Right cardiac atrium (tissue), 5 donors: Measurements from ENCODE around the gene ZNF641. TPM values are rescaled to one million over a fixed set of nuclear protein-coding genes. Genes with fewer than 3 reads are reported as not detected.

Experiments
- ATAC-seq, 2 donors: fragments of 200-7000 bp; cut with Tn5 transposase; one replicate each; pipeline versions ENCODE4 v1.8.0 to v1.9.1; 2020; ENCODE audit warnings: moderate library complexity in 2 of 2, mild to moderate bottlenecking in 1 of 2
- DNase-seq, 3 donors: peaks; one replicate each; pipeline ENCODE4 v3.0.0-alpha.2; 2020
- H3K27ac ChIP-seq: one replicate; pipeline ENCODE4 v1.5.1; 2013; ENCODE audit warnings: mild to moderate bottlenecking, low read length, control low read depth, moderate library complexity
- H3K27me3 ChIP-seq: one replicate; pipeline ENCODE4 v1.6.1; 2013; ENCODE audit not compliant: control insufficient read depth, insufficient read depth
- H3K4me1 ChIP-seq: one replicate; pipeline ENCODE4 v1.6.1; 2013; ENCODE audit warnings: low read length; ENCODE audit not compliant: control insufficient read depth, insufficient read depth
- H3K4me3 ChIP-seq: one replicate; pipeline ENCODE4 v1.5.1; 2013; ENCODE audit warnings: low read length, control low read depth
- H3K9me3 ChIP-seq: one replicate; pipeline ENCODE4 v1.6.1; 2013; ENCODE audit warnings: low read length; ENCODE audit not compliant: control insufficient read depth
- WGBS: extraction: QIAGEN DNeasy Blood & Tissue Kit; methylation state at CpG from one replicate; pipeline ENCODE4 v1.1.7; 2013; 5-methylcytosine and 5-hydroxymethylcytosine counted together
- intact Hi-C, 4 donors: fragments of 100-400 bp; cut with DNase I; formaldehyde crosslinking; loops; one replicate each; pipeline versions ENCODE4 v1.11.0 to v1.14.0; 2022 to 2023
- long read RNA-seq, 4 donors: library from polyadenylated mRNA; unstranded; transcript quantifications; one replicate each; pipeline ENCODE4 v2.0.0, GENCODE V29; 2020 to 2021
- polyA plus RNA-seq: library from polyadenylated mRNA; stranded (reverse); fragments of 200-250 nt; gene quantifications from one replicate; pipeline ENCODE4 v1.2.3, GENCODE V29; 2013
- total RNA-seq, 4 donors: library from RNA; stranded (reverse); fragmentation: NEBNext Ultra II Directional; extraction: Animal tissue kit (Norgen Biotek cat#: 25700); gene quantifications; one replicate each; pipeline ENCODE4 v1.2.1, GENCODE V29; 2021
- donor health status: healthy with polysubstance abuse.
- donor health status: DM: no; HTN: yes; CAD: no.
- donor health status: DM: no; HTN: no; CAD: no.
- donor health status: DM: no; HTN: yes; CAD: no; lungs with severe emphysema.
- donor health status: DM: yes; HTN: yes; CAD: no.

Gene ZNF641
- total RNA-seq (10 to 100 TPM; 11.5 to 20.7 (median 15.6) TPM), polyA plus RNA-seq (4.0 TPM)
- long read RNA-seq, donor 1, transcript ZNF641-205 (6 exons, 1,823 nt): major isoform, 16 of 26 reads
- long read RNA-seq, donor 1, partial matches to known transcripts: 3 of 26 reads
- long read RNA-seq, donor 1, other reads (novel, unspliced or antisense): 7 of 26 reads
- long read RNA-seq, donor 2, transcript ZNF641-205 (6 exons, 1,823 nt): major isoform, 15 of 19 reads
- long read RNA-seq, donor 2, partial matches to known transcripts: 0 of 19 reads
- long read RNA-seq, donor 2, other reads (novel, unspliced or antisense): 4 of 19 reads
- long read RNA-seq, donor 3, full-length matches to known transcripts: 7 of 19 reads
- long read RNA-seq, donor 3, partial matches to known transcripts: 4 of 19 reads
- long read RNA-seq, donor 3, other reads (novel, unspliced or antisense): 8 of 19 reads
- long read RNA-seq, donor 4, transcript ZNF641-205 (6 exons, 1,823 nt): major isoform, 13 of 16 reads
- long read RNA-seq, donor 4, partial matches to known transcripts: 1 of 16 reads
- long read RNA-seq, donor 4, other reads (novel, unspliced or antisense): 2 of 16 reads

- H3K4me3 ChIP-seq: peak within 1 kb of the TSS; percentile 56
These were observed at the start of gene ZNF641 for GRCh38 chr12:48350249-48351021. Gene ZNF641, minus strand, starts transcription at chr12:48350919. Its CDS starts 2,829 bp downstream, at chr12:48348090.

GRCh38 chr12:48390026-48390425 is 39.3 kb upstream of the ZNF641 start:
- Histone ChIP-seq H3K4me1 (peaks cover 6% of the 10 kb centered on the region), H3K4me3 (no peak overlapping the region), H3K27ac (no peak overlapping the region), H3K27me3 (no peaks in the 10 kb centered on the region), H3K9me3 (no peaks in the 10 kb centered on the region)
- 39% methylated on average over 2 of the region's 2 CpGs for WGBS
- ATAC-seq: no peak
- intact Hi-C loops: no loop called here
- peak in 2 of 3 donors; percentile 41 for DNase-seq

More at GRCh38 chr12:48350249-48351021, at the start of gene ZNF641:
- peak within 1 kb of the TSS; percentile 98 for H3K27ac ChIP-seq
- H3K9me3 ChIP-seq: no peaks in the 10 kb centered on the region
- H3K4me1 ChIP-seq: peaks cover 2% of the 10 kb centered on the region
- intact Hi-C loops: no loop called here
- no peaks in the 10 kb centered on the region for H3K27me3 ChIP-seq
- under 1% methylated on average over 61 of the region's 61 CpGs for WGBS
- ATAC-seq (peak; percentile 96), DNase-seq (peak; percentile 88 to 95 (median 95))

GRCh38 chr12:48389409-48389808 is 38.7 kb upstream of the ZNF641 start:
- H3K4me3 ChIP-seq: no peak overlapping the region
- peaks cover 6% of the 10 kb centered on the region for H3K4me1 ChIP-seq
- intact Hi-C loops: no loop called here
- no peaks in the 10 kb centered on the region for H3K9me3 ChIP-seq
- no peaks in the 10 kb centered on the region for H3K27me3 ChIP-seq
- H3K27ac ChIP-seq: no peak overlapping the region
- DNase-seq (no peak), ATAC-seq (no peak)
- 60% methylated on average over 3 of the region's 3 CpGs for WGBS

- no peak for DNase-seq
- Histone ChIP-seq H3K27me3 (no peaks in the 10 kb centered on the region), H3K9me3 (no peaks in the 10 kb centered on the region), H3K27ac (no peak overlapping the region), H3K4me3 (no peak overlapping the region), H3K4me1 (peaks cover 6% of the 10 kb centered on the region)
- intact Hi-C loops: no loop called here
- ATAC-seq: peak in 1 of 2 donors; percentile 25
- 80% methylated on average over 2 of the region's 2 CpGs for WGBS
These were observed 38.2 kb upstream of the ZNF641 start for GRCh38 chr12:48388938-48389337.

GRCh38 chr12:48388460-48388859 is 37.7 kb upstream of the ZNF641 start:
- intact Hi-C loops: no loop called here
- DNase-seq: no peak
- peaks cover 6% of the 10 kb centered on the region for H3K4me1 ChIP-seq

GRCh38 chr12:48380596-48380995 is 29.9 kb upstream of the ZNF641 start:
- no peaks in the 10 kb centered on the region for H3K9me3 ChIP-seq
- no peaks in the 10 kb centered on the region for H3K4me1 ChIP-seq
- intact Hi-C loops: no loop called here
- ATAC-seq: no peak
- no peaks in the 10 kb centered on the region for H3K27me3 ChIP-seq
- no peak overlapping the region for H3K4me3 ChIP-seq
- no peak overlapping the region for H3K27ac ChIP-seq
- 91% methylated on average over 1 of the region's 1 CpG for WGBS
- DNase-seq: no peak

More at GRCh38 chr12:48388460-48388859, 37.7 kb upstream of the ZNF641 start:
- no peaks in the 10 kb centered on the region for H3K27me3 ChIP-seq
- no peaks in the 10 kb centered on the region for H3K9me3 ChIP-seq
- ATAC-seq: peak in 1 of 2 donors; percentile 63
- H3K27ac ChIP-seq: no peak overlapping the region
- H3K4me3 ChIP-seq: no peak overlapping the region
- 55% methylated on average over 1 of the region's 1 CpG for WGBS

GRCh38 chr12:48379794-48380193 is 29.1 kb upstream of the ZNF641 start:
- H3K4me3 ChIP-seq: no peak overlapping the region
- DNase-seq (no peak), ATAC-seq (no peak)
- H3K27ac ChIP-seq: no peak overlapping the region
- intact Hi-C loops: no loop called here
- H3K27me3 ChIP-seq: no peaks in the 10 kb centered on the region
- H3K4me1 ChIP-seq: no peaks in the 10 kb centered on the region
- no peaks in the 10 kb centered on the region for H3K9me3 ChIP-seq
- WGBS: 63% methylated on average over 4 of the region's 4 CpGs

GRCh38 chr12:48377646-48378045 is 26.9 kb upstream of the ZNF641 start:
- no peaks in the 10 kb centered on the region for H3K27me3 ChIP-seq
- no peaks in the 10 kb centered on the region for H3K9me3 ChIP-seq
- WGBS: 39% methylated on average over 2 of the region's 2 CpGs
- H3K27ac ChIP-seq: no peak overlapping the region
- no peak overlapping the region for H3K4me3 ChIP-seq
- ATAC-seq (no peak), DNase-seq (no peak)
- intact Hi-C loops: no loop called here
- no peaks in the 10 kb centered on the region for H3K4me1 ChIP-seq

- intact Hi-C loops: no loop called here
- DNase-seq: no peak
- no peaks in the 10 kb centered on the region for H3K4me1 ChIP-seq
- no peak for ATAC-seq
- H3K4me3 ChIP-seq: no peak overlapping the region
- no peaks in the 10 kb centered on the region for H3K9me3 ChIP-seq
- no peak overlapping the region for H3K27ac ChIP-seq
- H3K27me3 ChIP-seq: no peaks in the 10 kb centered on the region
These were observed 23.4 kb upstream of the ZNF641 start for GRCh38 chr12:48374164-48374563.

GRCh38 chr12:48366131-48366530 is 15.4 kb upstream of the ZNF641 start:
- no peak for DNase-seq
- peaks cover 1% of the 10 kb centered on the region for H3K9me3 ChIP-seq
- intact Hi-C loops: no loop called here
- no peaks in the 10 kb centered on the region for H3K4me1 ChIP-seq
- no peaks in the 10 kb centered on the region for H3K27me3 ChIP-seq
- no peak overlapping the region for H3K4me3 ChIP-seq
- no peak overlapping the region for H3K27ac ChIP-seq
- ATAC-seq: no peak
- WGBS: 52% methylated on average over 2 of the region's 2 CpGs
